ENCODE measurements around the gene TBC1D2. TPM values are rescaled to one million over a fixed set of nuclear protein-coding genes. Genes with fewer than 3 reads are reported as not detected.

TBC1D2 gene
- total RNA-seq, 3 donors from 2014 or later (not counting 1 experiment from before 2014, with no cell fraction given), result 5.0 to 8.9 (median 7.0) TPM

DNA sequence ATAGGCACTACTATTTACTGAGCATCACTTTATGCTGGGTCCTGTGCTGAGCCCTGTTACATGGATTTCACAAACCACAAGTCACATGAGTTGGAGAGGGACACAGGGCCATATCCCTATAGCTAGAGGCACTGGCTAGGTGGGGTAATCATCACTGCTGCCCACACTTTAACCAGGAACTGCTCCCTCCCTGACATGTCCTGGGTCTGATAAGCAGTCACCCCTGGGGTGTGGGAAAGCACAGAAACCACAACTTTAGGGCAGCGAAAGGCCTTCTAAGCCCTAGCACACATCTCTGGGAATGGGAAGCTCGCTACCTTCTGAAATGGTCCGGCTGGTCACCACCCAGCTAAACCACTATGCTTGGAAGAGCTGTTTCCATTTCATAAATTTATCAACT lies 15.0 kb downstream of the TBC1D2 start:
- Histone ChIP-seq H3K4me1 (ENCODE audit: control insufficient read depth, insufficient read depth, low read length) (no peaks in the 10 kb centered on the region), H3K4me3 (ENCODE audit: low read length) (no peak overlapping the region), H3K9me3 (ENCODE audit: control insufficient read depth, insufficient read depth, low read length) (no peaks in the 10 kb centered on the region), H3K27ac (ENCODE audit: low read length) (no peak overlapping the region), H3K36me3 (ENCODE audit: control insufficient read depth, insufficient read depth, low read length) (peaks cover 4% of the 10 kb centered on the region), H3K27me3 (ENCODE audit: control insufficient read depth, insufficient read depth, low read length) (no peaks in the 10 kb centered on the region)
- Mint-ChIP-seq H3K36me3 (no peaks in the 10 kb centered on the region), H3K4me3 (no peak overlapping the region), H3K27ac (no peak overlapping the region), H3K9me3 (no peaks in the 10 kb centered on the region), H3K4me1 (peaks cover 4 to 6% of the 10 kb centered on the region in 2 donors), H3K27me3 (ENCODE audit: low read depth in 2 of 2) (no peaks in the 10 kb centered on the region)
- 100% methylated on average over 3 of the region's 3 CpGs for WGBS (ENCODE audit: insufficient coverage)
- TF ChIP-seq, protein P1, sequence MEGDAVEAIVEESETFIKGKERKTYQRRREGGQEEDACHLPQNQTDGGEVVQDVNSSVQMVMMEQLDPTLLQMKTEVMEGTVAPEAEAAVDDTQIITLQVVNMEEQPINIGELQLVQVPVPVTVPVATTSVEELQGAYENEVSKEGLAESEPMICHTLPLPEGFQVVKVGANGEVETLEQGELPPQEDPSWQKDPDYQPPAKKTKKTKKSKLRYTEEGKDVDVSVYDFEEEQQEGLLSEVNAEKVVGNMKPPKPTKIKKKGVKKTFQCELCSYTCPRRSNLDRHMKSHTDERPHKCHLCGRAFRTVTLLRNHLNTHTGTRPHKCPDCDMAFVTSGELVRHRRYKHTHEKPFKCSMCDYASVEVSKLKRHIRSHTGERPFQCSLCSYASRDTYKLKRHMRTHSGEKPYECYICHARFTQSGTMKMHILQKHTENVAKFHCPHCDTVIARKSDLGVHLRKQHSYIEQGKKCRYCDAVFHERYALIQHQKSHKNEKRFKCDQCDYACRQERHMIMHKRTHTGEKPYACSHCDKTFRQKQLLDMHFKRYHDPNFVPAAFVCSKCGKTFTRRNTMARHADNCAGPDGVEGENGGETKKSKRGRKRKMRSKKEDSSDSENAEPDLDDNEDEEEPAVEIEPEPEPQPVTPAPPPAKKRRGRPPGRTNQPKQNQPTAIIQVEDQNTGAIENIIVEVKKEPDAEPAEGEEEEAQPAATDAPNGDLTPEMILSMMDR (IDR thresholded peaks at IDR 0.05), result no peak
- ATAC-seq (no peak), DNase-seq (no peak)
- intact Hi-C loops (cut with micrococcal nuclease), result no loop called here

- no peak overlapping the region for H3K4me3 Mint-ChIP-seq
- intact Hi-C loops (cut with micrococcal nuclease), result no loop called here
- peaks cover 4 to 6% of the 10 kb centered on the region in 2 donors for H3K4me1 Mint-ChIP-seq
- H3K9me3 Mint-ChIP-seq, result no peaks in the 10 kb centered on the region
- TF ChIP-seq, protein P1 (IDR thresholded peaks at IDR 0.05), result no peak
- H3K27ac ChIP-seq (ENCODE audit: low read length), result no peak overlapping the region
- H3K27ac Mint-ChIP-seq, result no peak overlapping the region
- no peaks in the 10 kb centered on the region for H3K9me3 ChIP-seq (ENCODE audit: control insufficient read depth, insufficient read depth, low read length)
- ATAC-seq, result no peak
- WGBS (ENCODE audit: insufficient coverage), result 95% methylated on average over 8 of the region's 8 CpGs
- no peaks in the 10 kb centered on the region for H3K4me1 ChIP-seq (ENCODE audit: control insufficient read depth, insufficient read depth, low read length)
- H3K27me3 ChIP-seq (ENCODE audit: control insufficient read depth, insufficient read depth, low read length), result no peaks in the 10 kb centered on the region
- H3K36me3 Mint-ChIP-seq, result peaks cover 8% of the 10 kb centered on the region
- peaks cover 9% of the 10 kb centered on the region for H3K36me3 ChIP-seq (ENCODE audit: control insufficient read depth, insufficient read depth, low read length)
- H3K27me3 Mint-ChIP-seq (ENCODE audit: low read depth in 2 of 2), result no peaks in the 10 kb centered on the region
- H3K4me3 ChIP-seq (ENCODE audit: low read length), result no peak overlapping the region
- DNase-seq, result no peak
These were observed 18.5 kb downstream of the TBC1D2 start for GRCh38 chr9:98236901-98237487.

- H3K4me3 Mint-ChIP-seq, result no peak overlapping the region
- TF ChIP-seq, protein P1 (IDR thresholded peaks at IDR 0.05), result no peak
These were observed 20.3 kb downstream of the TBC1D2 start for GRCh38 chr9:98235126-98235525.

GRCh38 chr9:98234245-98234825 lies 21.1 kb downstream of the TBC1D2 start:
- no peaks in the 10 kb centered on the region for H3K27me3 Mint-ChIP-seq (ENCODE audit: low read depth in 2 of 2)
- Histone ChIP-seq H3K4me3 (ENCODE audit: low read length) (no peak overlapping the region), H3K9me3 (ENCODE audit: control insufficient read depth, insufficient read depth, low read length) (no peaks in the 10 kb centered on the region), H3K36me3 (ENCODE audit: control insufficient read depth, insufficient read depth, low read length) (peaks cover 12% of the 10 kb centered on the region), H3K27ac (ENCODE audit: low read length) (no peak overlapping the region), H3K27me3 (ENCODE audit: control insufficient read depth, insufficient read depth, low read length) (no peaks in the 10 kb centered on the region), H3K4me1 (ENCODE audit: control insufficient read depth, insufficient read depth, low read length) (no peaks in the 10 kb centered on the region)
- no peaks in the 10 kb centered on the region for H3K4me1 Mint-ChIP-seq
- WGBS (ENCODE audit: insufficient coverage), result 91% methylated on average over 9 of the region's 9 CpGs
- peaks cover 8% of the 10 kb centered on the region for H3K36me3 Mint-ChIP-seq
- TF ChIP-seq, protein P1 (IDR thresholded peaks at IDR 0.05), result no peak
- intact Hi-C loops (cut with micrococcal nuclease), result no loop called here
- H3K9me3 Mint-ChIP-seq, result no peaks in the 10 kb centered on the region
- DNase-seq (no peak), ATAC-seq (no peak)
- no peak overlapping the region for H3K4me3 Mint-ChIP-seq
- no peak overlapping the region for H3K27ac Mint-ChIP-seq

More at GRCh38 chr9:98235126-98235525, 20.3 kb downstream of the TBC1D2 start:
- Histone ChIP-seq H3K4me3 (ENCODE audit: low read length) (no peak overlapping the region), H3K27me3 (ENCODE audit: control insufficient read depth, insufficient read depth, low read length) (no peaks in the 10 kb centered on the region), H3K27ac (ENCODE audit: low read length) (no peak overlapping the region), H3K9me3 (ENCODE audit: control insufficient read depth, insufficient read depth, low read length) (no peaks in the 10 kb centered on the region), H3K36me3 (ENCODE audit: control insufficient read depth, insufficient read depth, low read length) (peaks cover 12% of the 10 kb centered on the region), H3K4me1 (ENCODE audit: control insufficient read depth, insufficient read depth, low read length) (no peaks in the 10 kb centered on the region)
- Mint-ChIP-seq H3K36me3 (peaks cover 8% of the 10 kb centered on the region), H3K9me3 (no peaks in the 10 kb centered on the region), H3K4me1 (no peaks in the 10 kb centered on the region), H3K27ac (no peak overlapping the region), H3K27me3 (ENCODE audit: low read depth in 2 of 2) (no peaks in the 10 kb centered on the region)
- DNase-seq, result no peak
- WGBS (ENCODE audit: insufficient coverage), result 90% methylated on average over 9 of the region's 9 CpGs
- intact Hi-C loops (cut with micrococcal nuclease), result no loop called here
- no peak for ATAC-seq
